ENCODE results near the gene WDR87.

- TF ChIP-seq, protein P1, sequence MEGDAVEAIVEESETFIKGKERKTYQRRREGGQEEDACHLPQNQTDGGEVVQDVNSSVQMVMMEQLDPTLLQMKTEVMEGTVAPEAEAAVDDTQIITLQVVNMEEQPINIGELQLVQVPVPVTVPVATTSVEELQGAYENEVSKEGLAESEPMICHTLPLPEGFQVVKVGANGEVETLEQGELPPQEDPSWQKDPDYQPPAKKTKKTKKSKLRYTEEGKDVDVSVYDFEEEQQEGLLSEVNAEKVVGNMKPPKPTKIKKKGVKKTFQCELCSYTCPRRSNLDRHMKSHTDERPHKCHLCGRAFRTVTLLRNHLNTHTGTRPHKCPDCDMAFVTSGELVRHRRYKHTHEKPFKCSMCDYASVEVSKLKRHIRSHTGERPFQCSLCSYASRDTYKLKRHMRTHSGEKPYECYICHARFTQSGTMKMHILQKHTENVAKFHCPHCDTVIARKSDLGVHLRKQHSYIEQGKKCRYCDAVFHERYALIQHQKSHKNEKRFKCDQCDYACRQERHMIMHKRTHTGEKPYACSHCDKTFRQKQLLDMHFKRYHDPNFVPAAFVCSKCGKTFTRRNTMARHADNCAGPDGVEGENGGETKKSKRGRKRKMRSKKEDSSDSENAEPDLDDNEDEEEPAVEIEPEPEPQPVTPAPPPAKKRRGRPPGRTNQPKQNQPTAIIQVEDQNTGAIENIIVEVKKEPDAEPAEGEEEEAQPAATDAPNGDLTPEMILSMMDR (conservative IDR thresholded peaks at IDR 0.05; ENCODE audit: low read depth, low read length) = no peak
- TF ChIP-seq POLR2A (IDR thresholded peaks at IDR 0.05; ENCODE audit: low read depth, low read length) (no peak), RCOR1 (IDR thresholded peaks at IDR 0.05; ENCODE audit: insufficient replicate concordance, low read length) (no peak), RAD21 (IDR thresholded peaks at IDR 0.05; ENCODE audit: low read length) (no peak), MAFK (IDR thresholded peaks at IDR 0.05; ENCODE audit: low read depth, low read length) (no peak)
- TF ChIP-seq, protein P2, sequence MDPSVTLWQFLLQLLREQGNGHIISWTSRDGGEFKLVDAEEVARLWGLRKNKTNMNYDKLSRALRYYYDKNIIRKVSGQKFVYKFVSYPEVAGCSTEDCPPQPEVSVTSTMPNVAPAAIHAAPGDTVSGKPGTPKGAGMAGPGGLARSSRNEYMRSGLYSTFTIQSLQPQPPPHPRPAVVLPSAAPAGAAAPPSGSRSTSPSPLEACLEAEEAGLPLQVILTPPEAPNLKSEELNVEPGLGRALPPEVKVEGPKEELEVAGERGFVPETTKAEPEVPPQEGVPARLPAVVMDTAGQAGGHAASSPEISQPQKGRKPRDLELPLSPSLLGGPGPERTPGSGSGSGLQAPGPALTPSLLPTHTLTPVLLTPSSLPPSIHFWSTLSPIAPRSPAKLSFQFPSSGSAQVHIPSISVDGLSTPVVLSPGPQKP (IDR thresholded peaks at IDR 0.05; ENCODE audit: borderline replicate concordance, low read depth, low read length) = no peak
Measured at GRCh38 chr19:37905946-37906868, at the start of gene WDR87.

Measured in IMR-90 (cell line).